GM18951 (cell line): ENCODE measurements around the gene COL5A2.

Source experiments
- POLR2A ChIP-seq: IDR thresholded peaks from 4 replicates; pipeline ENCODE4 v1.6.1; 2011; ENCODE audit warnings: mild to moderate bottlenecking; ENCODE audit not compliant: insufficient read length, insufficient read depth; ENCODE audit errors: extremely low read depth
- in situ Hi-C: fragments of 300-500 bp; cut with MboI; formaldehyde crosslinking; loops from one replicate; pipeline ENCODE4 v1.12.0; 2022; ENCODE audit warnings: low sequenced_read_pairs, mixed read lengths, inconsistent platforms; ENCODE audit not compliant: unreplicated experiment

Gene COL5A2

GRCh38 chr2:189151906-189152305 lies 27.7 kb downstream of the COL5A2 start:
- TF ChIP-seq POLR2A, result no peak
- in situ Hi-C loops, result no loop called here

GRCh38 chr2:189150033-189150432 lies 29.5 kb downstream of the COL5A2 start:
- TF ChIP-seq POLR2A, result no peak
- in situ Hi-C loops, result no loop called here

GRCh38 chr2:189147989-189148388 lies 31.6 kb downstream of the COL5A2 start:
- no peak for TF ChIP-seq POLR2A
- in situ Hi-C loops, result no loop called here

GRCh38 chr2:189147361-189147760 lies 32.2 kb downstream of the COL5A2 start:
- no peak for TF ChIP-seq POLR2A
- in situ Hi-C loops, result no loop called here

GRCh38 chr2:189146553-189146952 lies 33.0 kb downstream of the COL5A2 start:
- in situ Hi-C loops, result no loop called here
- no peak for TF ChIP-seq POLR2A

- TF ChIP-seq POLR2A, result no peak
- in situ Hi-C loops, result no loop called here
Measured at GRCh38 chr2:189144700-189145211, 34.8 kb downstream of the COL5A2 start.

GRCh38 chr2:189143925-189144324 lies 35.6 kb downstream of the COL5A2 start:
- TF ChIP-seq POLR2A, result no peak
- in situ Hi-C loops, result no loop called here

- TF ChIP-seq POLR2A, result no peak
- in situ Hi-C loops, result no loop called here
Measured at GRCh38 chr2:189142893-189143759, 36.4 kb downstream of the COL5A2 start.

GRCh38 chr2:189138800-189139199 lies 40.8 kb downstream of the COL5A2 start:
- no peak for TF ChIP-seq POLR2A
- in situ Hi-C loops, result no loop called here

- TF ChIP-seq POLR2A, result no peak
- in situ Hi-C loops, result no loop called here
Measured at GRCh38 chr2:189137519-189137918, 42.0 kb downstream of the COL5A2 start.

GRCh38 chr2:189134485-189134884 lies 45.1 kb downstream of the COL5A2 start:
- in situ Hi-C loops, result no loop called here
- TF ChIP-seq POLR2A, result no peak

GRCh38 chr2:189131991-189132390 lies 47.6 kb downstream of the COL5A2 start:
- in situ Hi-C loops, result no loop called here
- no peak for TF ChIP-seq POLR2A

- no peak for TF ChIP-seq POLR2A
- in situ Hi-C loops, result no loop called here
Measured at GRCh38 chr2:189129971-189130370, 49.6 kb downstream of the COL5A2 start.

- in situ Hi-C loops, result no loop called here
- no peak for TF ChIP-seq POLR2A
Measured at GRCh38 chr2:189128970-189129369, 50.6 kb downstream of the COL5A2 start.

GRCh38 chr2:189127756-189128155 lies 51.8 kb downstream of the COL5A2 start:
- in situ Hi-C loops, result no loop called here
- no peak for TF ChIP-seq POLR2A

- no peak for TF ChIP-seq POLR2A
- in situ Hi-C loops, result no loop called here
Measured at GRCh38 chr2:189125195-189125594, 54.4 kb downstream of the COL5A2 start.
